B cell (primary cell): ENCODE results near the gene PPFIA4. TPM values are rescaled to one million over a fixed set of nuclear protein-coding genes. Genes with fewer than 3 reads are reported as not detected.

Source experiments
- ATAC-seq: fragments of 200-7000 bp; cut with Tn5 transposase; one replicate; pipeline ENCODE4 v1.10.0; 2021; ENCODE audit warnings: low read depth, mild to moderate bottlenecking, moderate number of reproducible peaks, moderate library complexity
- CTCF ChIA-PET: fragments of 350-600 bp; sonication (Branson Sonifier 250); formaldehyde crosslinking; loops from one replicate; lab custom pipeline; 2021; ENCODE audit warnings: antibody characterized with exemption, inconsistent platforms; lab: Charles Lee
- POLR2A ChIA-PET: fragments of 350-600 bp; sonication (Branson Sonifier 250); formaldehyde crosslinking; loops from one replicate; lab custom pipeline; 2021; ENCODE audit warnings: antibody characterized with exemption; lab: Charles Lee
- DNase-seq: peaks from one replicate; pipeline ENCODE4 v3.0.0; 2013
- H2AFZ ChIP-seq: 2 replicates; pipeline ENCODE4 v1.6.1; 2012; ENCODE audit warnings: mild to moderate bottlenecking, low read depth, low read length; ENCODE audit not compliant: insufficient read depth, poor library complexity, severe bottlenecking
- H3K27ac ChIP-seq, 2 donors: 1 replicate in 1 of 2; 2 replicates in 1 of 2; pipeline ENCODE4 v1.5.1; 2012 to 2013; ENCODE audit warnings: low read length in 2 of 2, mild to moderate bottlenecking in 2 of 2, moderate library complexity in 1 of 2
- H3K27me3 ChIP-seq, 4 experiments: fragments of 200-600 bp in 1 of 4; sonication (generic) in 1 of 4; replicated peaks in 1 of 4; 1 replicate in 2 of 4; 2 replicates in 2 of 4; pipeline versions ENCODE4 v1.6.1 to v1.7.0; 2013 to 2016; ENCODE audit warnings: low read length in 3 of 4, mild to moderate bottlenecking in 2 of 4, mixed read lengths in 1 of 4, moderate library complexity in 1 of 4; ENCODE audit not compliant: insufficient read depth in 4 of 4, control insufficient read depth in 3 of 4; ENCODE audit errors: control extremely low read depth in 1 of 4
- H3K36me3 ChIP-seq, 2 experiments: replicated peaks in 1 of 2; 1 replicate in 1 of 2; 2 replicates in 1 of 2; pipeline versions ENCODE4 v1.6.1 to v1.7.1; 2013; ENCODE audit warnings: low read length in 1 of 2; ENCODE audit not compliant: insufficient read depth in 2 of 2, control insufficient read depth in 1 of 2; ENCODE audit errors: control extremely low read depth in 1 of 2, extremely low read depth in 1 of 2
- H3K4me1 ChIP-seq, 2 donors: fragments of 200-600 bp in 1 of 2; sonication (generic) in 1 of 2; 1 replicate in 1 of 2; 2 replicates in 1 of 2; pipeline versions ENCODE4 v1.5.1 to v1.6.1; 2013 to 2017; ENCODE audit warnings: low read length in 2 of 2; ENCODE audit not compliant: control insufficient read depth in 2 of 2, insufficient read depth in 2 of 2
- H3K4me2 ChIP-seq: replicated peaks from 2 replicates; pipeline ENCODE3; 2012; ENCODE audit warnings: mild to moderate bottlenecking, low read depth, low read length; ENCODE audit not compliant: poor library complexity, severe bottlenecking
- H3K4me3 ChIP-seq, 5 experiments: fragments of 200-600 bp in 1 of 5; sonication (generic) in 1 of 5; 1 replicate in 3 of 5; 2 replicates in 2 of 5; pipeline versions ENCODE4 v1.5.1 to v1.7.0; 2011 to 2016; ENCODE audit warnings: low read length in 4 of 5, mild to moderate bottlenecking in 4 of 5, low read depth in 2 of 5, control low read depth in 1 of 5, moderate library complexity in 1 of 5; ENCODE audit not compliant: insufficient read depth in 1 of 5; ENCODE audit errors: control extremely low read depth in 1 of 5, extremely low read depth in 1 of 5
- H3K79me2 ChIP-seq: fragments of 200-600 bp; sonication (generic); one replicate; pipeline ENCODE4 v1.6.0; 2016; ENCODE audit warnings: low read length; ENCODE audit not compliant: control insufficient read depth, insufficient read depth
- H3K9ac ChIP-seq: fragments of 200-600 bp; sonication (generic); 2 replicates; pipeline ENCODE4 v1.6.1; 2017; ENCODE audit warnings: mild to moderate bottlenecking, low read length, moderate library complexity
- H3K9me3 ChIP-seq, 3 donors: one replicate each; pipeline versions ENCODE4 v1.6.1 to v1.7.1; 2013; ENCODE audit warnings: low read length in 2 of 3; ENCODE audit not compliant: control insufficient read depth in 2 of 3, insufficient read depth in 1 of 3; ENCODE audit errors: control extremely low read depth in 1 of 3
- H4K20me1 ChIP-seq: 2 replicates; pipeline ENCODE4 v1.6.0; 2012; ENCODE audit warnings: mild to moderate bottlenecking, low read length; ENCODE audit not compliant: insufficient read depth, control insufficient read depth, poor library complexity, severe bottlenecking
- H3K27ac Mint-ChIP-seq: one replicate; pipeline ENCODE4 v1.8.0; 2021; ENCODE audit warnings: mixed read lengths
- H3K27me3 Mint-ChIP-seq: one replicate; pipeline ENCODE4 v1.8.0; 2021; ENCODE audit warnings: mixed read lengths
- H3K4me1 Mint-ChIP-seq: one replicate; pipeline ENCODE4 v1.8.0; 2021; ENCODE audit warnings: mixed read lengths
- H3K4me3 Mint-ChIP-seq: one replicate; pipeline ENCODE4 v1.8.0; 2021; ENCODE audit warnings: mixed read lengths
- H3K9me3 Mint-ChIP-seq: one replicate; pipeline ENCODE4 v1.8.0; 2022; ENCODE audit warnings: mixed read lengths; ENCODE audit not compliant: insufficient read depth
- CTCF ChIP-seq: fragments of 200-600 bp; IDR thresholded peaks from one replicate; pipeline ENCODE4 v1.8.0; 2022; ENCODE audit warnings: antibody characterized with exemption, mild to moderate bottlenecking
- EZH2 ChIP-seq: IDR thresholded peaks from 2 replicates; pipeline ENCODE4 v1.6.1; 2012; ENCODE audit warnings: borderline replicate concordance, low read depth, mild to moderate bottlenecking, moderate library complexity, low read length; ENCODE audit not compliant: insufficient read depth, poor library complexity, severe bottlenecking
- WGBS: methylation state at CpG from one replicate; pipeline ENCODE4 v1.1.5; 2013; ENCODE audit warnings: missing lambda C conversion rate; ENCODE audit not compliant: insufficient coverage; 5-methylcytosine and 5-hydroxymethylcytosine counted together
- intact Hi-C: fragments of 100-400 bp; cut with micrococcal nuclease; formaldehyde crosslinking; loops from one replicate; pipeline ENCODE4 v1.10.0; 2022
- polyA plus RNA-seq: library from polyadenylated mRNA; depleted of rRNA; stranded (reverse); fragments of >200 nt; gene quantifications from 2 replicates; pipeline ENCODE4 v1.2.3, GENCODE V29; 2012
- total RNA-seq, 2 donors: library from RNA; stranded (reverse); fragments of 120-200 nt in 1 of 2; gene quantifications; 1 replicate in 1 of 2; 2 replicates in 1 of 2; pipeline versions ENCODE4 v1.2.3 to v1.2.4, GENCODE V29; 2013 to 2022

The PPFIA4 gene
- total and polyA plus RNA-seq, 2 donors (not counting 1 experiment from before 2014, with no cell fraction given): 0.09 to 0.62 TPM

DNA sequence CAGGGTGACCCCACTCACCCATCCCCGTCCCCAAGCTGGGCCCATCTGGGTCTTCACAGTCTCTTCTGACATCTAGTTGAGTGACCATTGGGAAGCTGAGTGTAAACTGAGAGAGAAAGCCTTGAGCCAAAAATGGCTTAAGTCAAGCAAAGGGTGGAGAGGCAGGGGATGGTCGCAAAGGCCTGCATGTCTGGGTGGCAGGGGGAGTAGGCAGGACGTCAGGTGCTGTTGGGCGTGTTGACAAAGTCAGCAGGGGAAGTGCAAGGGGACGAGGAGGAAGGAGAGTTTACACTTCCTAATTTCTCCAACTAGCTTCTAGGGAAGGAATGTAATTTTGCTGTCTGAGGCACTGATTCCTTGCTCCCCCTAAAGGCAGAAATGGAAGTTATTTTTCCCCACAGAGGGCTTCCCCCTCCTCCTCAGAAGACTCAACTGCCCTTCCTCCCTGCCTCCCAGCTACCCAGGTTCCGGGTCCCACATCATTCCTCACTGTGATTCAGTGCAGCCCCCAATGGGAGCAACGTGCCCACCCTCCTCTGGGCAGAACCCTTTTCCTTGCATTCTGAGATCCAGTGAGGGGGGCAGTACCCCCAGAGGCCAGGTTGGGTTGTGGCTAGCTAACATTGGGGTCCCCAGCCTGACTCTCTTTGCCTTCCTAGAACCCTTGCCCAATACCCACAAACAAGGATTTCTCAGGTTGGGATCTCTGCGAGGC is 100.0 kb downstream of the PPFIA4 start:
- H3K4me3 Mint-ChIP-seq: no peak overlapping the region
- Histone ChIP-seq H3K79me2 (no peaks in the 10 kb centered on the region), H3K4me1 (peaks cover 7 to 12% of the 10 kb centered on the region in 2 donors), H3K4me2 (no peak overlapping the region), H3K9ac (no peak overlapping the region), H3K27me3 (peaks cover 0 to 45% (median 14%) of the 10 kb centered on the region in 4 experiments), H3K4me3 (no peak overlapping the region), H3K27ac (no peak overlapping the region), H4K20me1 (no peaks in the 10 kb centered on the region), H3K9me3 (peaks cover 0 to 6% (median 0%) of the 10 kb centered on the region in 3 donors), H3K36me3 (no peaks in the 10 kb centered on the region), H2AFZ (no peak overlapping the region)
- peaks cover 9% of the 10 kb centered on the region for H3K4me1 Mint-ChIP-seq
- TF ChIP-seq CTCF (no peak), EZH2 (no peak)
- DNase-seq (no peak), ATAC-seq (no peak)
- H3K9me3 Mint-ChIP-seq: no peaks in the 10 kb centered on the region
- ChIA-PET POLR2A (no interaction called here), CTCF (interaction anchor here (0.6 kb wide), 1 partner anchor 521 kb away, joined by 3 read pairs; no protein-coding TSS in a partner anchor)
- WGBS: 22% methylated on average over 5 of the region's 8 CpGs
- H3K27ac Mint-ChIP-seq: no peak overlapping the region
- H3K27me3 Mint-ChIP-seq: peaks cover 75% of the 10 kb centered on the region
- intact Hi-C loops: no loop called here

- H3K4me3 ChIP-seq: no peak overlapping the region
- ChIA-PET POLR2A (no interaction called here), CTCF (no interaction called here)
- peaks cover 0 to 6% (median 0%) of the 10 kb centered on the region in 3 donors for H3K9me3 ChIP-seq
- WGBS: 17% methylated on average over 5 of the region's 12 CpGs
- intact Hi-C loops: no loop called here
- H2AFZ ChIP-seq: no peak overlapping the region
- Mint-ChIP-seq H3K4me3 (peak overlapping the region; percentile 48), H3K4me1 (peaks cover 9% of the 10 kb centered on the region), H3K9me3 (no peaks in the 10 kb centered on the region), H3K27ac (no peak overlapping the region), H3K27me3 (peaks cover 67% of the 10 kb centered on the region)
- DNase-seq (no peak), ATAC-seq (no peak)
- no peaks in the 10 kb centered on the region for H3K79me2 ChIP-seq
- H3K4me2 ChIP-seq: peak overlapping the region; percentile 51
- peaks cover 7 to 12% of the 10 kb centered on the region in 2 donors for H3K4me1 ChIP-seq
- peaks cover 0 to 43% (median 14%) of the 10 kb centered on the region in 4 experiments for H3K27me3 ChIP-seq
- no peaks in the 10 kb centered on the region for H3K36me3 ChIP-seq
- H3K9ac ChIP-seq: no peak overlapping the region
- H4K20me1 ChIP-seq: no peaks in the 10 kb centered on the region
- TF ChIP-seq EZH2: no peak
- TF ChIP-seq CTCF: no peak
- no peak overlapping the region for H3K27ac ChIP-seq
Measured at GRCh38 chr1:203126866-203127665, 100.8 kb downstream of the PPFIA4 start.
